Thyroid gland (tissue), 4 donors: ENCODE measurements around the gene SEMA7A. TPM values are rescaled to one million over a fixed set of nuclear protein-coding genes. Genes with fewer than 3 reads are reported as not detected.

Experiments used
- DNase-seq, 2 donors: peaks; one replicate each; pipeline ENCODE4 v3.0.0-alpha.2; 2019
- H3K27ac ChIP-seq, 3 donors: fragments of 200-600 bp; sonication (generic); 1 replicate in 2 of 3; 2 replicates in 1 of 3; pipeline ENCODE4 v1.5.1; 2016 to 2019; ENCODE audit warnings: mild to moderate bottlenecking in 1 of 3, moderate library complexity in 1 of 3
- H3K27me3 ChIP-seq: fragments of 200-600 bp; sonication (generic); one replicate; pipeline ENCODE4 v1.5.1; 2019
- H3K36me3 ChIP-seq, 2 donors: fragments of 200-600 bp; sonication (generic); one replicate each; pipeline ENCODE4 v1.5.1; 2016 to 2019
- H3K4me1 ChIP-seq, 2 donors: fragments of 200-600 bp; sonication (generic); one replicate each; pipeline ENCODE4 v1.5.1; 2017 to 2019
- H3K4me3 ChIP-seq, 3 donors: fragments of 200-600 bp; sonication (generic); replicated peaks in 1 of 3; 1 replicate in 2 of 3; 2 replicates in 1 of 3; pipeline ENCODE4 v1.5.1; 2016; ENCODE audit warnings: mild to moderate bottlenecking in 1 of 3
- H3K9me3 ChIP-seq: fragments of 200-600 bp; sonication (generic); one replicate; pipeline ENCODE4 v1.5.1; 2017
- POLR2A ChIP-seq, 2 donors: fragments of 450-650 bp; IDR thresholded peaks; one replicate each; pipeline ENCODE4 v1.6.1; 2017; ENCODE audit warnings: antibody characterized with exemption in 2 of 2, mild to moderate bottlenecking in 2 of 2, moderate library complexity in 1 of 2
- WGBS, 2 donors: methylation state at CpG; one replicate each; pipeline ENCODE4 v1.1.5; 2017; 5-methylcytosine and 5-hydroxymethylcytosine counted together
- intact Hi-C: fragments of 100-400 bp; cut with DNase I; formaldehyde crosslinking; loops from one replicate; pipeline ENCODE4 v1.15.1; 2023
- total RNA-seq, 4 donors: library from RNA; depleted of rRNA; stranded (reverse); fragments of >200 nt; gene quantifications; one replicate each; pipeline ENCODE4 v1.2.3, GENCODE V29; 2016
- TF ChIP-seq, protein P1 (sequence below), 6 experiments: fragments of 200-600 bp in 3 of 6; fragments of 450-650 bp in 3 of 6; sonication (generic) in 3 of 6; IDR thresholded peaks; one replicate each; pipeline ENCODE4 v1.5.1; 2016 to 2019; ENCODE audit warnings: antibody characterized with exemption in 6 of 6, mild to moderate bottlenecking in 2 of 6, inconsistent platforms in 1 of 6, moderate library complexity in 1 of 6

SEMA7A gene
- total RNA-seq, 4 donors from 2014 or later = 0.29 to 2.0 (median 1.6) TPM

DNA sequence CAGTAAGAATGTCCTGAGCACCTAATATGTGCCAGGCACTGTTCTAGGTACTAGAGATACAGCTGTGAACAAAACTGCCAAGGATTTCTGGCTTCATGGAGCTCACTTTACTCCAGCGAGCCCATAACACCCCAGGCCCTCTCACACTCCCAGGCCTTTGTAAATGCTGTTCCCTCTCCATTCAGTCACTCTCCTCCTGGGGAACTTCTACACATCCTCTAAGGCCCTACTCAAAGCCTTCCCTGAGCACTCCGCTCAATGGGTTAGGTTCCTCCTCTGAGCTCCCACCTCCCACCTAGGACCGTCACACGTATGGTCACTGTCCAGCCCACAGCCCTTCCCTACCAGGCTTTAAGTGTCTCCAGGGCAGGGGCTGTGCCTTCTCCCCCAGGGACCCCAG is 27.2 kb downstream of the SEMA7A start:
- H3K27ac ChIP-seq = no peak overlapping the region

DNA sequence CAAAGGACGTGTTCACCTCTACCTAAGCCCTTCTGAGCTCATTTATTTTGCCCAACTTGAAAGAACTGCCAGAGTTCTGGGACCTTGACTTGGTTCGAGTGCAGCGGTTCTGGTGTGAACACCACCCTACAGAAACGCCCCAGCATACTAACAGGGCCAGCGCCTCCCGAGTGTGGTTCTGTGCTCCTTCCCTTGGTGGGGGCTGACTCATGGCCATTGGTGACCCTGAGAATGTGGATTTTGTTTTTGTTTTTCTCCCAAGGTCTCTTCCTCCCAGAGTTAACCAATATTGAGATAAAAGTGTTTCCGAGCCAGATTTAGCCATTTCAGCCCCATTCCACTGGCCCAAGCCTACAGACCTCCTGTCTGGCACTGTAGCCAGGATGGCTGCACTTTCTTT is 27.9 kb downstream of the SEMA7A start:
- H3K27ac ChIP-seq = no peak overlapping the region
- no peaks in the 10 kb centered on the region for H3K36me3 ChIP-seq
- H3K4me1 ChIP-seq = no peaks in the 10 kb centered on the region
- H3K4me3 ChIP-seq = no peak overlapping the region
- WGBS, 2 donors = 79 to 89% methylated on average over 7 of the region's 7 CpGs
- no peaks in the 10 kb centered on the region for H3K9me3 ChIP-seq
- intact Hi-C loops = no loop called here
- TF ChIP-seq, protein P1, sequence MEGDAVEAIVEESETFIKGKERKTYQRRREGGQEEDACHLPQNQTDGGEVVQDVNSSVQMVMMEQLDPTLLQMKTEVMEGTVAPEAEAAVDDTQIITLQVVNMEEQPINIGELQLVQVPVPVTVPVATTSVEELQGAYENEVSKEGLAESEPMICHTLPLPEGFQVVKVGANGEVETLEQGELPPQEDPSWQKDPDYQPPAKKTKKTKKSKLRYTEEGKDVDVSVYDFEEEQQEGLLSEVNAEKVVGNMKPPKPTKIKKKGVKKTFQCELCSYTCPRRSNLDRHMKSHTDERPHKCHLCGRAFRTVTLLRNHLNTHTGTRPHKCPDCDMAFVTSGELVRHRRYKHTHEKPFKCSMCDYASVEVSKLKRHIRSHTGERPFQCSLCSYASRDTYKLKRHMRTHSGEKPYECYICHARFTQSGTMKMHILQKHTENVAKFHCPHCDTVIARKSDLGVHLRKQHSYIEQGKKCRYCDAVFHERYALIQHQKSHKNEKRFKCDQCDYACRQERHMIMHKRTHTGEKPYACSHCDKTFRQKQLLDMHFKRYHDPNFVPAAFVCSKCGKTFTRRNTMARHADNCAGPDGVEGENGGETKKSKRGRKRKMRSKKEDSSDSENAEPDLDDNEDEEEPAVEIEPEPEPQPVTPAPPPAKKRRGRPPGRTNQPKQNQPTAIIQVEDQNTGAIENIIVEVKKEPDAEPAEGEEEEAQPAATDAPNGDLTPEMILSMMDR (IDR thresholded peaks at IDR 0.05) = no peak
- no peak for TF ChIP-seq POLR2A (IDR thresholded peaks at IDR 0.05)
- DNase-seq = no peak
- no peaks in the 10 kb centered on the region for H3K27me3 ChIP-seq

More for the DNA sequence above, 27.2 kb downstream of the SEMA7A start:
- H3K4me3 ChIP-seq = no peak overlapping the region
- no peaks in the 10 kb centered on the region for H3K4me1 ChIP-seq
- 92 to 94% methylated on average over 4 of the region's 4 CpGs for WGBS, 2 donors
- no peaks in the 10 kb centered on the region for H3K9me3 ChIP-seq
- H3K27me3 ChIP-seq = no peaks in the 10 kb centered on the region
- TF ChIP-seq, protein P1 (IDR thresholded peaks at IDR 0.05) = no peak
- TF ChIP-seq POLR2A (IDR thresholded peaks at IDR 0.05) = no peak
- intact Hi-C loops = no loop called here
- no peak for DNase-seq
- no peaks in the 10 kb centered on the region for H3K36me3 ChIP-seq

DNA sequence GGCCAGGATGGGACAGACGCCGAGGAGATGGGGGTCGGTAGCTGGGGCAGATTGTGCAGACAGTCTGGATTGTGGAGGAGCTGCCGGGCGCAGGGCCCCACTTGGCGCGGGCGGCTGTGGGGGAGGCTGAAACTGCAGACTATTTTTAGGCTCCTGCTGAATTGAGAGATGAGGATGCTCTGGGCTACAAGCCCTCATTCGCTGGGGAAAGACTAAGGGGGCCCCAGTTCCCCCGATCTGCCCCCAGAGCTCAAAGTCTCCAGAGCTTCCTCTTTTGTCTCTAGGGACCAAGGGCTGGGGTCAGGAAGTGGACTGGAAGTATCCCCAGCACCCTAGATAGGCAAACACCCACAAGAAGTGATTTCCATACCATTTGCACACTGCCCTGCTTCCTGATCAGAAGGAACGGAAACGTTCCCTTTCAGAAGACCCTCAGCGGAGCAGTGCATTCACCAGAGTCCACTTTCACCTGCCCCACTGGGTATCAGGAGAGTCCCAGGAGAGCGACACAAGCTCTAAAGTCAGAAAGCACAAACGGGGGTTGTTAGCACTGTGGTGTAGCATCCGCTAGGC is 29.7 kb downstream of the SEMA7A start:
- Histone ChIP-seq H3K4me1 (no peaks in the 10 kb centered on the region), H3K9me3 (no peaks in the 10 kb centered on the region), H3K36me3 (no peaks in the 10 kb centered on the region), H3K27me3 (no peaks in the 10 kb centered on the region), H3K4me3 (no peak overlapping the region), H3K27ac (no peak overlapping the region)
- intact Hi-C loops = no loop called here
- 72 to 82% methylated on average over 14 to 16 of the region's 16 CpGs for WGBS, 2 donors
- TF ChIP-seq, protein P1 (IDR thresholded peaks at IDR 0.05) = no peak
- TF ChIP-seq POLR2A (IDR thresholded peaks at IDR 0.05) = no peak
- DNase-seq = no peak

DNA sequence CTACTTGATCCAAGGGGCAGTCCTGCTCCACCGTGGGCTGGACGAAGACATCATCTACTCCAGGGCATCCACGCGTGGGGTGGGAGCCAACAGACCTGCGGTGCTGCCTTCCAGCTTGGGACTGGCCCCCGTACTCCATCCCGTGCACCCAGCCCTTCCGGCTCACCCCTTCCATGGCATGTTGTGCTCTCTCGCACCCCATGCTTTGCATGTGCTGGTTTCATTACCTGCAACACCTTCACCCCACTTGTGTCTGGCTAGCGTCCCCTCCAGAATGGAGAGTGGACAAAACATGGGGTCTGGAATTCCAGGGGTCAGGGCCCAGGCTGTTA is 30.2 kb downstream of the SEMA7A start:
- no peaks in the 10 kb centered on the region for H3K9me3 ChIP-seq
- no peaks in the 10 kb centered on the region for H3K4me1 ChIP-seq
- H3K36me3 ChIP-seq = no peaks in the 10 kb centered on the region
- WGBS, 2 donors = 87 to 92% methylated on average over 6 to 10 of the region's 10 CpGs
- intact Hi-C loops = no loop called here
- DNase-seq = no peak
- H3K4me3 ChIP-seq = no peak overlapping the region
- TF ChIP-seq POLR2A (IDR thresholded peaks at IDR 0.05) = no peak
- TF ChIP-seq, protein P1 (IDR thresholded peaks at IDR 0.05) = no peak
- H3K27me3 ChIP-seq = no peaks in the 10 kb centered on the region
- H3K27ac ChIP-seq = no peak overlapping the region

DNA sequence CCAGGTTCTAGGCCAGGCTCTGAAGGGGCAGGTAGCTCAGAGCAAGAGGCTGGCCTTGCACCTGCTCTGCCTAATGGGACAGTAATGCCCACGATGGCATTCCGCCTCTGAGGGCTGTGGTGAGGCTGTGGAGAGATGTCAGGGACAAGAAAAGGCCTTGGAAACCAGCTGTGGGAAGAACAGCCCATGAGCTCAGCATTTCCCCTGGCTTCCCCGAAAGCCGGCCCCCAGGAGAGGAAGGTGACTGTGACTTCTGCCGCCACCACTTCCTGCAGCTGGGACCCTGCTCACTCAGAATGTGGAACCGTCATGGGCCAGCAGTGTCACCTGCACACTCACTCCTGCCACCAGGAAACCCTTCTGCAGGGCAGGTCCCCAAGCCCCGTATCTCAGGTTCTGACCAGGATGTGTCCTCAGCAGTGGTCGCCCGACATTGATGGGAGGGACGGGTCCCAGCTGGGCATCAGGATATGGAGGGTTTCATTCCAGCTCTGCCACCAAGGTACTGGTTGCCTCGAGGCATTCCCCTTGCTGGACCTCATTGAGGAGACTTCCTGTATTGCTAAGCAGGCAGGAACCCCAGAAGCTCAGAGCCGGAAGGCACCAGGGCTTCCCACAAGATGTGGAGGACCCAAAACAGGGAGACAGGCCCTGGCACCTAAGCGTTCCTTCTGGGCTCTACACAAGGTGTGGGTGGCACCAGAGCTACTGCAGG is 30.7 kb downstream of the SEMA7A start:
- TF ChIP-seq POLR2A (IDR thresholded peaks at IDR 0.05) = no peak
- TF ChIP-seq, protein P1 (IDR thresholded peaks at IDR 0.05) = no peak
- Histone ChIP-seq H3K4me3 (no peak overlapping the region), H3K27me3 (no peaks in the 10 kb centered on the region), H3K4me1 (no peaks in the 10 kb centered on the region), H3K36me3 (no peaks in the 10 kb centered on the region), H3K27ac (no peak overlapping the region), H3K9me3 (no peaks in the 10 kb centered on the region)
- peak in 1 of 2 donors; percentile 10 for DNase-seq
- intact Hi-C loops = no loop called here
- 60 to 70% methylated on average over 7 to 12 of the region's 13 CpGs for WGBS, 2 donors
